Measurements from ENCODE around the gene FBXL14.

- TF ChIP-seq CTCF (IDR thresholded peaks at IDR 0.05) (no peak), POLR2A (IDR thresholded peaks at IDR 0.05) (no peak)
These were observed 70.8 kb downstream of the FBXL14 start for GRCh38 chr12:1523558-1524050.
